Liver (tissue), 9 donors: ENCODE measurements around the gene TSPAN18. TPM values are rescaled to one million over a fixed set of nuclear protein-coding genes. Genes with fewer than 3 reads are reported as not detected.

Experiments used
- DNase-seq: peaks from one replicate; pipeline ENCODE4 v3.0.0-alpha.2; 2017; ENCODE audit warnings: low spot score
- H3K27ac ChIP-seq, 2 donors: one replicate each; pipeline ENCODE4 v1.7.0; 2013; ENCODE audit warnings: inconsistent platforms in 2 of 2, low read length in 2 of 2, control low read depth in 1 of 2, low read depth in 1 of 2, mild to moderate bottlenecking in 1 of 2
- H3K27me3 ChIP-seq, 4 donors: one replicate each; pipeline versions ENCODE4 v1.6.1 to v1.7.0; 2013; ENCODE audit warnings: low read length in 3 of 4, inconsistent platforms in 1 of 4, mild to moderate bottlenecking in 1 of 4, moderate library complexity in 1 of 4; ENCODE audit not compliant: control insufficient read depth in 4 of 4, insufficient read depth in 4 of 4
- H3K36me3 ChIP-seq, 4 donors: one replicate each; pipeline versions ENCODE4 v1.6.1 to v1.7.0; 2013; ENCODE audit warnings: low read length in 3 of 4, mild to moderate bottlenecking in 3 of 4, low read depth in 1 of 4, moderate library complexity in 1 of 4; ENCODE audit not compliant: control insufficient read depth in 4 of 4, insufficient read depth in 3 of 4
- H3K4me1 ChIP-seq, 4 donors: one replicate each; pipeline versions ENCODE4 v1.6.1 to v1.7.0; 2013; ENCODE audit warnings: low read length in 3 of 4, mild to moderate bottlenecking in 3 of 4, moderate library complexity in 1 of 4; ENCODE audit not compliant: control insufficient read depth in 4 of 4, insufficient read depth in 4 of 4
- H3K4me3 ChIP-seq, 3 donors: one replicate each; pipeline versions ENCODE4 v1.6.1 to v1.7.0; 2013; ENCODE audit warnings: low read length in 3 of 3, control low read depth in 1 of 3, low read depth in 1 of 3, mild to moderate bottlenecking in 1 of 3
- H3K9ac ChIP-seq, 2 donors: one replicate each; pipeline ENCODE4 v1.7.0; 2013; ENCODE audit warnings: low read length in 2 of 2, mild to moderate bottlenecking in 2 of 2, moderate library complexity in 2 of 2, control low read depth in 1 of 2, low read depth in 1 of 2
- H3K9me3 ChIP-seq, 4 donors: one replicate each; pipeline versions ENCODE4 v1.6.1 to v1.7.0; 2013; ENCODE audit warnings: low read length in 3 of 4; ENCODE audit not compliant: control insufficient read depth in 4 of 4
- ATF3 ChIP-seq: IDR thresholded peaks from 2 replicates; pipeline ENCODE4 v1.6.1; 2016; ENCODE audit warnings: antibody characterized with exemption
- CTCF ChIP-seq: fragments of 150-350 bp; IDR thresholded peaks from 2 replicates; pipeline ENCODE4 v1.5.1; 2017; ENCODE audit warnings: improper control_type of control experiment, low read depth, low read length; ENCODE audit not compliant: missing input control
- EGR1 ChIP-seq, 2 donors: IDR thresholded peaks; 2 replicates each; pipeline ENCODE4 v1.6.1; 2016 to 2018; ENCODE audit warnings: antibody characterized with exemption in 2 of 2, low read depth in 2 of 2
- FOXA2 ChIP-seq: IDR thresholded peaks from 2 replicates; pipeline ENCODE4 v1.6.1; 2016; ENCODE audit warnings: antibody characterized with exemption
- GABPA ChIP-seq, 2 donors: IDR thresholded peaks in 1 of 2; conservative IDR thresholded peaks in 1 of 2; 2 replicates each; pipeline ENCODE4 v1.6.1; 2016; ENCODE audit warnings: antibody characterized with exemption in 2 of 2, mild to moderate bottlenecking in 1 of 2, moderate library complexity in 1 of 2
- HNF4G ChIP-seq: IDR thresholded peaks from 2 replicates; pipeline ENCODE4 v1.6.1; 2016; ENCODE audit warnings: antibody characterized with exemption
- MAX ChIP-seq: IDR thresholded peaks from 2 replicates; pipeline ENCODE4 v1.6.1; 2016; ENCODE audit warnings: antibody characterized with exemption
- RAD21 ChIP-seq, 2 donors: IDR thresholded peaks; 2 replicates each; pipeline ENCODE4 v1.6.1; 2016; ENCODE audit warnings: antibody characterized with exemption in 2 of 2, mild to moderate bottlenecking in 2 of 2
- REST ChIP-seq: IDR thresholded peaks from 2 replicates; pipeline ENCODE4 v1.6.1; 2016; ENCODE audit warnings: antibody characterized with exemption, mild to moderate bottlenecking
- RXRA ChIP-seq, 2 donors: IDR thresholded peaks; 2 replicates each; pipeline ENCODE4 v1.6.1; 2017 to 2018; ENCODE audit warnings: antibody characterized with exemption in 2 of 2, mild to moderate bottlenecking in 1 of 2
- YY1 ChIP-seq: IDR thresholded peaks from 2 replicates; pipeline ENCODE4 v1.6.1; 2016; ENCODE audit warnings: antibody characterized with exemption, mild to moderate bottlenecking
- ZBTB33 ChIP-seq: IDR thresholded peaks from 2 replicates; pipeline ENCODE4 v1.6.1; 2016; ENCODE audit warnings: antibody characterized with exemption
- WGBS: extraction: QIAGEN DNeasy Blood & Tissue Kit; methylation state at CpG from one replicate; pipeline ENCODE4 v1.1.7; 2013; 5-methylcytosine and 5-hydroxymethylcytosine counted together
- polyA plus RNA-seq, 2 donors: library from polyadenylated mRNA; stranded (reverse) in 1 of 2; unstranded in 1 of 2; fragments of 200-250 nt in 1 of 2; fragments of >200 nt in 1 of 2; fragmentation: Nextera tagmentation in 1 of 2; extraction: Ambion mirVana in 1 of 2; gene quantifications; one replicate each; pipeline versions ENCODE4 v1.2.1 to v1.2.3, GENCODE V29; 2013 to 2015
- total RNA-seq, 2 donors: library from RNA; depleted of rRNA; stranded (reverse); fragments of >200 nt; gene quantifications; one replicate each; pipeline ENCODE4 v1.2.3, GENCODE V29; 2014
- donor health status: healthy.
- donor health status: healthy.
- donor health status: healthy.
- donor health status: healthy.
- donor health status: healthy.

Gene TSPAN18
- total and polyA plus RNA-seq, 4 donors = 1.2 to 5.0 (median 2.8) TPM

- Histone ChIP-seq H3K4me3 (no peak overlapping the region), H3K27ac (peak overlapping the region in 1 of 2 donors; percentile 75), H3K9ac (no peak overlapping the region), H3K36me3 (no peaks in the 10 kb centered on the region), H3K9me3 (no peaks in the 10 kb centered on the region), H3K4me1 (peaks cover 2 to 21% (median 12%) of the 10 kb centered on the region in 4 donors), H3K27me3 (no peaks in the 10 kb centered on the region)
- TF ChIP-seq CTCF (no peak), FOXA2 (no peak), ZBTB33 (no peak), ATF3 (no peak), EGR1 (IDR thresholded peaks at IDR 0.05; ENCODE audit: low read depth in 2 of 2) (no peak), HNF4G (no peak), RAD21 (IDR thresholded peaks at IDR 0.05) (no peak), REST (no peak), YY1 (no peak), RXRA (IDR thresholded peaks at IDR 0.05) (no peak), MAX (no peak), GABPA (IDR thresholded peaks at IDR 0.05 in 1 of 2, conservative IDR thresholded peaks at IDR 0.05 in 1 of 2) (no peak)
- DNase-seq = no peak
- WGBS = 81% methylated on average over 12 of the region's 12 CpGs
These were observed 227.5 kb downstream of the TSPAN18 start for GRCh38 chr11:44954051-44954906.
